Adipose tissue (tissue), 3 donors: Measurements from ENCODE around the gene LPIN1. TPM values are rescaled to one million over a fixed set of nuclear protein-coding genes. Genes with fewer than 3 reads are reported as not detected.

Experiments
- H3K27ac ChIP-seq: one replicate; pipeline ENCODE4 v1.5.1; 2013; ENCODE audit warnings: low read depth, low read length
- WGBS, 3 donors: extraction: QIAGEN DNeasy Blood & Tissue Kit; methylation state at CpG; one replicate each; pipeline ENCODE4 v1.1.7; 2013; 5-methylcytosine and 5-hydroxymethylcytosine counted together
- polyA plus RNA-seq, 3 donors: library from polyadenylated mRNA; stranded (reverse); fragments of 200-250 nt; gene quantifications; one replicate each; pipeline ENCODE4 v1.2.3, GENCODE V29; 2013
- donor health status: healthy with polysubstance abuse.
- donor health status: Bipolar disorder and iron deficiency.
- donor health status: healthy.

Gene LPIN1
- polyA plus RNA-seq, 3 donors: 16.7 to 50.6 (median 38.1) TPM

DNA sequence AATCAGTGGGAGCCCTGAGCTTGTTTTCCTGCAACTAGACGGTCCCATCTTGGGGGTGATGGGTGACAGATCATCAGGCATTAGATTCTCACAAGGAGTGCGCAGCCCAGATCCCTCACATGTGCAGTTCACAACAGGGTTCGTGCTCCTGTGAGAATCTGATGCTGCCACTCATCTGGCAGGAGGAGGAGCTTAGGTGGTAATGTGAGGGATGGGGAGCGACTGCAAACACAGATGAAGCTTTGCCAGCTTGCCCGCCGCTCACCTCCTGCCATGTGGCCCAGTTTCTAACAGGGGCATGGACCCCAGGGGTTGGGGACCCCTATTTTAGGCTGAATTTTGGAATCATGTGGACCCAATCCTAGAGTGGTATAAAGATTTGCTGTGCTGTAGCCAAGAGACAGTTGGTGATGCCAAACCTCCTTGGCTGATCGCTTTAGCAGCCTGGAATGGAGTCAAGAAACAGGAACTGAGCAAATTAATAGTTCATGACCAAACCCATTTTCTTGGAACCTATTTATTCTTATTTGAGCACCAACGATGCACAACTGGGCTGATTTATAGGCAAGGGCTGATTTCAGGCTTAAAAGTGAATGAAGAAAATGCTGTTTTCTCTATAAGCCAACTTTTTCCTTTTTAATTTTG is 25.7 kb downstream of the LPIN1 start:
- WGBS, 3 donors: 81 to 87% (median 83%) methylated on average over 8 of the region's 8 CpGs
- H3K27ac ChIP-seq: no peak overlapping the region

DNA sequence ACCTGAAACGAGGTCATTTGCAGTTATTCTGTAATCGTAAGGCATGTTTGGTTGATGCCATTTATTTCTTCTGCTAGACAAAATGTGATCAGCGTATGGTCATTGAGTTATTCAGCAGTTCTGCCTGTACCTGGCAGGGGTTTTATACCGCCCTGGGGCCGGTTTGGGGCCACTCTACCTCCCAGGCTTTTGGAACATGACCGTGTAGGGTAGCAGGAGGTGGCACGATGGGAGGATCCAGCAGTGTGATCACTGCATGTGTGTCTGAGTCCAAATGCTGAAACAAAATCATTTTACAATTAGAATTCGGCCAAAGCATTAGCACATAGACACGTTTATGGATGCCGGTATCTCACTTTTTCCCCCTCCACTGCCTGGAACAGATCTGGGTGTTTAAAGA is 26.7 kb downstream of the LPIN1 start:
- 80 to 92% (median 82%) methylated on average over 10 of the region's 10 CpGs for whole genome bisulfite sequencing, 3 donors
- no peak overlapping the region for H3K27ac ChIP-seq

DNA sequence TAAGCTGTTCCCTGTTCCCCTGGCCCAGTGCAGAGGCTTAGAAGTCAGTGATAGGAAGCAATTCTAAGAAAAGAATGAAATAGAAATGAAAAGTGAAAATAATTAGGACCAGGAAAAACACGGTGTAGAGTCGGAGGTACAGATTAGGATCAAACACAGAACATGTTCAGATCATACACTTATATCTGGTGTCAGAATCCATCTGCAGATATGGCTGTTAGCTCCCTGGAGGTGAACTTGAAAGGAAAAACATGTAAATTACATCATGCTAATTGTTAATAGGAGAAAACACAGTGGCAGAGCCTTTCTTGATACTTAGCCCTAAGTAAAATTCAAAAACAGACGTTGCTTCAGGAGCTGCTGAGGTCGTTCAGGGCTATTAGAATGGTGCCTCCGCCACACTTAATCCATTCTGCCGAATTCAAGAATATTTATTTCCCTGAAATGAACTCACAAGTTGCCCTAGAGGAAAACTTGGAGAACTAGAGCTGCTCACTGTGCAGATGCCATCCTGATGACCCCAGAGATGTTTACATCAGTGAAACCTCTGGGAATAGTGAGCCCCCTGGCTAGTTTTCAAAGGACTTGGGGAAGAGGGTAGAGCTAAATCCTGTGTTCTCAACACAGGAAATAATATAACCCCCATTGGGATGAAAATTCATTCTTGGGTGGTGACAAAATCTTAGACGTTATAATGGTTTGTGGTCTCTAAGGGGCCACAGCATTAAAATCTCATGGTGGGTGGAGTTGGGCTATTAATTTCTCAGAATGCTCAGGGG is 27.5 kb downstream of the LPIN1 start:
- 61 to 78% (median 65%) methylated on average over 7 of the region's 7 CpGs for WGBS, 3 donors
- no peak overlapping the region for H3K27ac ChIP-seq

DNA sequence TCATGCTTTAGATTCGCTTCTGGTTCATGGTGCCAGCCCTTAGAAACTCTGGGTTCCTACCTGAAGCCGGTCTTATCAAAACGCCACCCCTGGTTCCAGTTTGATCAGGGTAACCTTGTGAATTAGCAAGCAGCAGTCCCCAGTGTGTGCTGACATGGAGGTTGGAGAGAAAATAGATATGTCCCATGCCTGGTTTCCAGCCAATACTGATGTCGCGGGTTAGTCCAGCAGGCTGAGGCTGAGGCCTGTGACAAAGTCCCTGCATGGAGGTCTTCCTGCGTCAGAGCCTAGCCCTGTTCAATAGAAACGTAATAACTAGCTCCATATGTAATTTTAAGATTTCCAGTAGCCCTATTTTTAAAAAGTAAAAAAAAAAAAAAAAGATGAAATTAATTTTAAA is 28.2 kb downstream of the LPIN1 start:
- H3K27ac ChIP-seq: no peak overlapping the region
- WGBS, 3 donors: 80 to 87% (median 82%) methylated on average over 7 of the region's 7 CpGs

DNA sequence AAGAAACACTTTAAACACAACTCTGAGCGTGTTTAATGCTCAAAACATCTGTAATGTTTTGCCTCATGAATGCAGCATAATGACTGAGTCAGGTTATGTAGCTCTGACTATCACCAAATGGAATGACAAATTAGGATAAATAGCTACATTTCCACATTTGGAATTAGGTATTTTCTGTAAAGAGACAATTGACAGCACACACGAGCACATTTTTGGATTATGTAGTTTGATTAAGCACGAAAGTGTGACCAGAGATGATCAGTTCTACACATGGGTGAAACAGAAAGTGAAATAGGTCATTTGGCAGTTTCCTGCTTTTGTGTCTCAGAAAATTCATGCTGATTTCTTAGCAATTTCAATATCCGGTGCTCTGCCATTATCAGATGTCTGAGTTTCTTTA is 29.0 kb downstream of the LPIN1 start:
- 38 to 74% (median 39%) methylated on average over 4 of the region's 4 CpGs for WGBS, 3 donors
- no peak overlapping the region for H3K27ac ChIP-seq

DNA sequence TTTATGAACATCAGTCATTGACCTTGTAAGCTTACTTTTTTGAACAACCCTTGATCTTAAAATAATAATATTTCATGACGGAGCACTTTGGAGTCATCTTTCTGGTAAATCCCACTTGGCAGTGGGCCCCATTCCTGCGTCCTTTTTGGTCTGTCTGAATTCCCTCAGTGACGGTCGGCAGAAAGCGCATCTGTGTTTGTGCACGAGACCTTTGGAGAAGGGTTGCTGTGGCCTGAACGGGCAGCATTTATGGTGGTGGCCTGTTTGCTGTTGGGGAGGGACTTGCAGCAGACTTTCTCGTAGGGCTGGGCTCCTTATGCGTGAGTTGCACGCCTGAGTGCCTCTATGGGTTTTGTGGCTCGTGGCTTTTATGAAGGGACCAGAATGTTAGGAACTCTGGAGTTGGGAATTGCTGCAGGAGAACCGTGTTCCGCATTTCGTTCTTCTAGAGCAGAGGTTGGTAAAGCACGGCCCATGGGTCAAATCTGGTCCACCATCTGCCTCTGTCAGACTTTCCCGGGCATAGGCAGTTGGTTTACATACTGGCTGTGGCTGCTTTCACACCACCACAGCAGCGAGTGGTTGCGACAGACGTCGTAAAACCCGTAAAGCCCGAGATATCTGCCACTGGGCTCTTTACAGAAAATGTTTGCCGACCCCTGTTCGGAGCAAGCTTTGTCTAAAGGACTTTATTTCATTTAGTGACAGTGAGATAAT is 30.8 kb downstream of the LPIN1 start:
- 76 to 91% (median 81%) methylated on average over 24 of the region's 24 CpGs for WGBS, 3 donors
- no peak overlapping the region for H3K27ac ChIP-seq

DNA sequence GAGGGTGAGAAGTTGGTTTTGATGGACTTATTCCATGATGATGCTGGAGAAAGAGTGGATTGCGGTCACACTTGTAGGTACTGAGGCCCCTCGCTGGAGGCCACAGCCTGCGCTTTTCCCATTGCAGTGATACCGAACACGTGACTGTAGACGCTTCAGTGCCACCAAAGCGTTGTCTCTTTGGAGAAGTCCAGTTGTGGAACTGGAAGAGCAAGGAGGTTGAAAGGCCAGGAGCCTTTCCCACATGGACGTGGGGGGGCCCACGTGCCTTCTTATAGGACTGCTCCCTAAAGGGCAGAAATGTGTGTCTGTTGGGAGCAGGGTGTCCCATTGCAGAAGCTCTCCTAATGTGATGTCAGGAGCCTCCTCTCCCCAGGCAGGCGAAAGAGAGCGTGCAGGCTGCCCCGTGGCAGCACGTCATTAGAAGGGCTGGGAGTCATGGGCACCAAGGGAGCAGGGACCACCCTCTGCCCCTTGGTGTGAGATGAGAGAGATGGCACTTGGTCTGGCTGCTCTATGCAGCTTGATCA is 31.5 kb downstream of the LPIN1 start:
- WGBS, 3 donors: 89 to 90% (median 89%) methylated on average over 13 of the region's 13 CpGs
- no peak overlapping the region for H3K27ac ChIP-seq

DNA sequence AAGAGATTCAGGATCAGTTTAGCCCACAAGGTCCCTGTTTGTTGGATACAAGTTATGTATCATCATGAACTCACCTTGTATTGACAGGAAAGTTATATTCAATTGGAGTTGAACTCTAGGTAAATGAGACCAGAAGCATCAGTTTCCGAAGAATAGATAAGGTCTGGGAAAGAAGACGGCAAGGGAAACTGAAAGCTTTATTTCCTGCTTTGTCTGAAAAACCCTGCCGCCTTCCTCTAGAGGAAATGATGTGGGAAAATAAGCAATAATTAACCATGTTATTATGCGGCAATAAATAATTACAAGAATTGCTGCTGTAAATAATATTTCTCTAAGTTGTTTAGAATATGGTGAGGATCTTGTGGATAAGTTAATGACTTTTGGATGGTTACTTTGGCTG is 32.0 kb downstream of the LPIN1 start:
- no peak overlapping the region for H3K27ac ChIP-seq
- 40 to 60% (median 40%) methylated on average over 4 of the region's 4 CpGs for WGBS, 3 donors

DNA sequence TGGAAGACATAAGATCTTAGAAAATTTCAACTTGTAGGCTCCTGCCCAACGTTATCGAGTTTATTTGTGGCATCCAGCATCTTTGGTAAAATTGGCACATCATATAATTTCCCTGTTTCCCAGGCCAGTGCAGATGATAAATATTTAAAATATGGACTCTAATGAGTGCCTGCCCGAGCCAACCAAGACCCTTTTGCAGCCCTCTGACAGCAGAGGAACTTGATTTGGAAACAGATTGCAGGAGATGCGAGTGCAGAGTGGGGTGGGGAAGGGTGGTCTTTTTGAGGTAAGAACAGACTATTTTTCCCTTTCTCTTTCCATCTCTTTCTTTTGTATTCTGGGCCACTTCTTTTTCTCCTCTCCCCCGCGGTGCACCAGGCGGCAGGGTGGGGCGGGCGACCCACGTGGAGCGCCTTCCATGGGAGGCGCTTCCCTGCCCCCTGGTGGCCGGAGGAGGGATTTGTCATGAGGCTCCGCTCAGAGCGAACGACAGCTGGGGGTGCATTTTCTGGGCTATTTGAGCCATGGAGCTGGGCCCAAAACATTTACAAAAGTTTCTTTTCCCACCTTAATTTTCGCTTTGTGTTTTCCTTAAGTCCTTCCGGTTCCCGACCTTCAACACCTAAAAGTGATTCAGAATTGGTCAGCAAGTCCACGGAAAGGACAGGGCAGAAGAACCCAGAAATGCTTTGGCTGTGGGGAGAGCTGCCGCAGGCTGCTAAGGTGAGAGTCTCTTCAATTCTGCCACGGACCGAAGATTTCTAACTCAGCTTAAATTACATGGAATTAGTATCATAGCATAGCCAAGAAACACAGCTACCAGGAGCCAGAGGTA is 32.7 kb downstream of the LPIN1 start:
- H3K27ac ChIP-seq: no peak overlapping the region
- WGBS, 3 donors: 23 to 31% (median 23%) methylated on average over 18 to 23 of the region's 23 CpGs

DNA sequence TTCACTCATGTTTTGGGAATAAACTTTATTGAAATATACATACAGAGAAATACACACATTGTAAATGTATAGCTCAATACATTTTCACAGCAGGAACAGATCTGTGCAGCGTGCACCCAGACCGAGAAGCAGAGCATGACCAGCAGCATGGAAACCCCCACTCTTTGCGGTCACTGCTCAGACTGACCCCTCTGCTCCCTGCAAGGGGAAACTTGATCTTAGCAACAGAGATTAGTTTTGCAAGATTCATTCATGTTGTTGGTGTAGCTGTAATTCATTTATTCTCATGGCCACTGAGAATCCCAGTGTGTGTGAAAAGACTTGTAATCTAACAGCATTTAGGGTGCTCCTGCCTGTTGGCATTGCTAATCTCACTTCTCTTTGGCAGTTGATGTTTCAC is 35.2 kb downstream of the LPIN1 start:
- no peak overlapping the region for H3K27ac ChIP-seq
- 95 to 99% (median 98%) methylated on average over 3 of the region's 3 CpGs for WGBS, 3 donors

DNA sequence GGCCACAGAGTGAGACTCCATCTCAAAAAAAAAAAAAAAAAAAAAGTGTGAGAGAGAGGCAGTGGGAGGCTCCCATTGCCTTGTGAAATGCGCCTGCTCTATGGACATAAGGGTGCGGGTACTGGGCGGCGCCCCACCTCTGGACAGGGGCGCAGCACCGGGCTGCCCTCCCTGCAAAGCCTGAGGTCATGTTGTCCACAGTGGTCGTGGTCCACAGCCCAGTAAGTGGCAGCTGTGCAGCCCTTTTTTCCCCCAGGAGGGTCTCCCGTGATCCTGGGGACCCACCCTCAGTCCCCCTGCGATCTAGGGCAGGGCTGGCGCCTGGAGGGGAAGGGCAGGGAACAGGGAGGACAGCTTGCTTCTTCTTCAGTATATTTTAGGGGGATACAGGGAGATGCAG is 37.8 kb downstream of the LPIN1 start:
- no peak overlapping the region for H3K27ac ChIP-seq
- WGBS, 3 donors: 90 to 96% (median 95%) methylated on average over 10 of the region's 10 CpGs

DNA sequence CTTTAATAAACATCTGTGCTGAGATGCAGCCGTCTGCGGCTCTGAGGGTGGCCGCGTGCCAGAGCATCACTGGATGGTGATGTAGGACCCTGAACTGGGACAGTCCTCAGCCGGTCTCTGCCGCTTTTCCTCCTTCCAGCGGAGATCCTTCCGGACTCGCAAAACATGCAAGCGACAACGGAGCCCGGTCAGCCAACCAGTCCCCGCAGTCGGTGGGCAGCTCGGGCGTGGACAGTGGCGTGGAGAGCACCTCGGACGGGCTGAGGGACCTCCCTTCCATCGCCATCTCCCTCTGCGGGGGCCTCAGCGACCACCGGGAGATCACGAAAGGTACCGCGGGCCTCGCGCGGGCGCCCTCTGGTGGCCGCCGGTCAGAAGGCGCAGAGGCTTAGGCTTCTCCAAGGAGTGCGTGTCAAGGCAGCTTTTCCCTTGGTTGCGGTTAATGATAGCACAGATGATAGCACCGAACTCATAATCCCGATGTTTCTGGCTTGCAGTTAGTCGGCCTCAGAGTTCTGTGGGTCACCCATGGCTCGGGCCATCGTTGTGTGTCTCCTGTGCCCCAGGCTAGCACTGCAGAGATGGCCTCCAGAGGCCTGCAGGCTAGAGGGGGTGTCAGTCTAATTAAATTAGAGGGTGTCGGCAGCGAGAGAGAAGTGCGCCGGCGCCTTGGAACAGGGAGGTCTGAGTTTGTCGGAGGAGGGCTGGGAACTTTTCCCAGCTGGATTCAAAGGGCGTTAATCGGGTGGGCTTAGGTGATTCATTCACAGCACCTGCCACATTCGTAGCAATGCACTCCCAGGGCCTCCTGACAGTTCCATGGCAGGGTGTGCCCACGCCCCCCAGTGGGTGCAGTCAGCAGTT is 38.5 kb downstream of the LPIN1 start:
- no peak overlapping the region for H3K27ac ChIP-seq
- 31 to 53% (median 46%) methylated on average over 50 of the region's 50 CpGs for WGBS, 3 donors

DNA sequence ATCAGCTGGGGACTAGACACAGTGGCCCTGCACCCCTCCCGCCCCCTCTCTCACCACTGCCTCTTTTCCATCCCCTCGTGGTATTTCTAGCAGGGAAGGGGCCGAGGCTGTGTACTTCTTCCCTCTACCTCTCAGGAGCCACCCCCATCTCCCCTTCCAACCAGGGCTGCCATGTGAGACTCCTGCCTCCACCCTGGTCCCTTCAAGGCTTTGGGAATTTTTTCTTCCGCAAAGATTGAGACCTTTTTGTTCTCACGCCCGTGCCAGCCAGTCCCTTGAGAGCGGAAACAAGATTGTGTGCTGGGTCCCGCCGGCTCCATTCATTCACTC is 39.1 kb downstream of the LPIN1 start:
- 91 to 95% (median 94%) methylated on average over 9 of the region's 9 CpGs for WGBS, 3 donors
- no peak overlapping the region for H3K27ac ChIP-seq

DNA sequence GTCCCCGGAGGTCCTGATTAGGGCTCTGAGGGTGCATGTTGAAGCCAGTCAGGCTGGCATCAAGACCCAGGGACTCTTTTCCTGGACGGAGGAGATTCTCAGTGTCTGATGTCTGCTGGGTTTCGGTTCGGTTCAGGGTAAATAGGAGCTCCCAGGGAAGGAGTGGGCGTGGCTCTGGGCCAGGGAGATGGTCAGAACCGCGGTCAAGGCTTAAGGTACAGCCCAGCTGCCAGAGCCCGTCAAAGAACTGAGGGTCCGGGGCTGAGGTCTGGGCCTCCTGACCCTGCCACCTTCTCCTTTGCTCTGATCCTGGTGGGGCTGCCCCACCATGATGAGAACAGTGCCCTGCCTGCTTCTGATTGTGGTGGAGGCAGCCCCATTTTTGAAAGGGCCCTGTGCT is 39.8 kb downstream of the LPIN1 start:
- no peak overlapping the region for H3K27ac ChIP-seq
- WGBS, 3 donors: 96 to 97% (median 97%) methylated on average over 9 of the region's 9 CpGs

DNA sequence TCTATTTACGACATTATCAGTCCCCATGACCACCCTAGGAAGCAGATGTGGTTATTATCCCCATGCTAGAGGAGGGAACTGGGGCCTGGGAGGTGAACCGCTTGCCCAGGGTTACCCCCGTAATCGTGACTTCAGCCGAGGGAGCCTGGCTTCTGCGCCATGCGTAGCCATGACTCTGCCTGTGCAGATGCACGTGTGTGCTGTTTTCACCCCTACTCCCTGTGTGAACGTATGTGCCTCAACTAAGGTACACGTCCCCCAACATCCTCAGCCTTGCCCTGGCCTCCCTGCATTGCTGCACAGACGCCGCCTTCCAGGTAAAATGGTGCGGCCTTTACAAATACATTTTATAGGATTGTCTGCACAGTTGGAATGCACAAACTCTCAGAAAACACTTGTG is 40.2 kb downstream of the LPIN1 start:
- no peak overlapping the region for H3K27ac ChIP-seq
- 96 to 97% (median 97%) methylated on average over 13 of the region's 13 CpGs for WGBS, 3 donors

DNA sequence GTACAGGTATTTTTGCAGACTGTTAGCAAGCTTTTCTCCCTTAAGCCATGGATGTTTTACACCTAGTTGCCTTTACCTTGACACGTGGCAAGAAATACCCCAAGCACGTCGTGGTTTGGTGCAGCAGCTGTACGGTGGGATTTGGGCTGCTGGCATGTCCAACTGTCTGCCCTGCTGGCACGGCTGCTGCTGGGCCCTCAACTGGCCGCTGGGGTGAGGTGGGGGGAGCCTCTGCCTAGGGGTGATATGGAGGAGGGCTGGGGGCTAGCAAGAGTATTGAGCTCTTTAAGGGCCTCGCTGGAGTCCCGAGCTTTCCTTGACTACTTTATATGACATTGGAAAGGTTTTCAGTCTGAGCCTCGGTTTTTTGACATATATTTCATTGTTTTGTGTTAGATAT is 41.6 kb downstream of the LPIN1 start:
- H3K27ac ChIP-seq: no peak overlapping the region
- 93 to 94% (median 94%) methylated on average over 9 of the region's 9 CpGs for WGBS, 3 donors

DNA sequence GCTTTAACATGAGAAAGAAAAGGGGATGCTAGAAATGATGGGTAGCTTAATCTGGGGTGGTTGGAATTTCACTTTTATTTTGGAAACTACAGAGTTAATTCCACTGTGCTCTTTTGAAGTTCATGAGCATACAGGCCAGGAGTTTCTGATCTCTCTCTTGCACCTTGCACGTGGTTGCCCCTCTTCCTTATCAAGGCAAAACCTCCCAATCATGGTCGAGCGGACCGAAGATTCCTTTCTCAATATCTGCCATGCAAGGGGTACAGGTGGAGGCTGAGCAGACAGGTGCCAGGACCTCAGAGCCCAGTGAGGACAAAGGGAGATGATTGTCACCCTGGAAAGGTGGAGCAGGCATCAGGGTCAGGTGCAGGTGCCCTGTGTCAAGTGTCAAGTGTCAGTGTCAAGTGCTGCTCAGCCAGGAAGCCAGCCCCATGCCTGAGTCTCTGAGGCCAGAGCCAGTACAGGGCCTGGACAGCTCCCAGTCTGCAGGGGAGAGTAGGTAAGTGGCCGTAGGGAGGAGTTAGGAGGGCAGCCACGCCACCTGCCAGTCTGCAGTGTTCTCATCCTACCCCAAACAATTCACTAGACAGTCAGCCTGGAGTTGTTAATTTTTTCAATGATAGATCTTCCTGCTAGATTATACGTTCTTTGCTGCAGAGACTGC is 42.2 kb downstream of the LPIN1 start:
- WGBS, 3 donors: 88 to 90% (median 88%) methylated on average over 7 of the region's 7 CpGs
- H3K27ac ChIP-seq: no peak overlapping the region
